GM19395 (cell line): ENCODE data around the gene MUCL1.
A peak's percentile ranks its signal among the peaks of the same experiment; 100 is the strongest.
"Not testable (repeated sequence)": the region's sequence is repeated elsewhere in the genome, so short reads cannot be mapped to it uniquely, and the experiment has no call there.

ENCODE experiments used
- ATAC-seq: cut with Tn5 transposase; IDR thresholded peaks from one replicate; pipeline ENCODE4 v1.9.1; 2021; ENCODE audit warnings: mild to moderate bottlenecking, moderate library complexity; ENCODE audit not compliant: unreplicated experiment

The MUCL1 gene, protein sequence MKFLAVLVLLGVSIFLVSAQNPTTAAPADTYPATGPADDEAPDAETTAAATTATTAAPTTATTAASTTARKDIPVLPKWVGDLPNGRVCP

DNA sequence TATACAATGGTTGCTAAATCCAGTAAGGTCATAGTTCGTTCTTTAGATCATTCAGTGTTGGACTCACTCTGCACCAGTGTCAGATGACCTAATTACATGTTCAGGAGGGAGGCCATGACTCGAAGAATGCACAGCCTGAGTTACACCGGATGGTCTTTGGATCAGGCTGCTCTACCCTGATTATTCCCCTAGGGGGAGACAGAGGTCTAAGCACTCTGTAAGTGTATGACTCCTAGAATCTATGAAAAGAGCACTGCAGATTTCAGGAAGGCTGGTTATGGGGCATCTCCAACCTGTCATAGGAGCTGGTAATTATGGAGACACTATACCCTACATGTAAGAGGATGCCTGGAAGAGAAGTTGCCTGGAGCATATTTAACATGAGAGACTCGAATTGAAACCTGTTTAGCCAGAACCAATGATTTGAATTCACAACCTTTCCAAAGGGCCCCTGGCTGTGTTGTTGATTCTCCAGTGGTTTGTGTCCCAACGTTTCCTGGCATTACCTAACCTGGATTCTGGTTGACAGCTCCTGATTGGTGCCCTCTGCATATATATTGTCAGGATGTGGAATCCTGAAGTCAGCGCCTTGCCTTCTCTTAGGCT is at the start of gene MUCL1:
Gene MUCL1 (plus strand): TSS at position 584 of the 606 bp plus-strand sequence. CDS start 67 bp downstream, outside the sequence.
- peak; percentile 95 for ATAC-seq

DNA sequence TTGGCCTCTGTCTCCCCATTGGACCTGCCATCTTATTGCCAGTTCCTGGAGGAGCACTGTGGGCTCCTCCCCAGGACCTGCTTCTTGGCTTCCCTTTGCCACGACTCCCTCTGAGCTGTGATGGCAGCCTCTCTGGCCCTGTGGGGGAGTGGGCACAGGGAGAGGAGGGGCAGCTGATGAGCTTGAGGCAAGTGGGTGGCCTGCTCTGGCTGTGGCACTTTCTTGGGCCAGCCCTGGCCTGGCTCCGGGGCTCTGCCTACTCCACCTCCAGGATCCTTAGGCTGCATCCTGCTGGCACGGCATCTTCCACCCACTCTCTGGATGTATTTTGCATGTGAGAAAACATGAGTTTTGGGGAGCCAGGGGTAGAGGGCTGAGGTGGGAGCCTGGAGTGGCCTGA is 32.6 kb upstream of the MUCL1 start:
- no peak for ATAC-seq

DNA sequence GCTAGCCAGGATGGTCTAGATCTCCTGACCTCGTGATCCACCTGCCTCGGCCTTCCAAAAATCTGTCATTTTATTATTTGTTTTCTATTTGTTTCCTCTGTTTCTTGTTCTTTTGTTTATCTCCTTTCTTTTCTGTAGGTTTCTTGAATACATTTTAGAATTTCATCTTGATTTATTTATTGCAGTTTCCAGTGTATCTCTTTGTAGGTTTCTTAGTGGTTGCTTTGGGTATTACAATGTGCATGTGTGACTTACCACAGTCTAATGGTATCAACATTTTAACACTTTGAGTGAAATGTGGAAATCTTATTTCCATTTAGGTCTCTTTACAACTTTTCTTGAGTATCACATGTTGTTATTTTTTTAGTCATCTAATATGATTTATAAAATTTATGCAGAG is 29.9 kb upstream of the MUCL1 start:
- ATAC-seq = no peak

DNA sequence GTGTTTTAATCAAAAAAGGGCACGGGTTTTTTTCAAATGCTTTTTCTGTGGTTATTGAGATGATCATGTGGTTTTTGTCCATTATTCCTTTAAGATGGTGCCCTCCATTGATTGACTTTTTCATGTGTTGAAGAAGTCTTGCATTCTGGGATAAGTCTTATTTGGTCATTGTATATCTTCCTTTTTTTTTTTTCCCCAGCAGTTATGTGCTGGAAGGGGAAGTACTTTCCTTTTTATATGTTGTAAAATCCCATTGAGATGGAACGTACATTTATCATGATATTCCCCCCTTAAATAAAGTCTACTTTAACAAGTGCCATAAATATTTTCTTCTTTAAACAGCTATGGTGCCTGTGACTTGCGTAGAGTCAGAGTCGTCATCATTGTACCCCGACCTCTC is 24.8 kb upstream of the MUCL1 start:
- no peak for ATAC-seq

DNA sequence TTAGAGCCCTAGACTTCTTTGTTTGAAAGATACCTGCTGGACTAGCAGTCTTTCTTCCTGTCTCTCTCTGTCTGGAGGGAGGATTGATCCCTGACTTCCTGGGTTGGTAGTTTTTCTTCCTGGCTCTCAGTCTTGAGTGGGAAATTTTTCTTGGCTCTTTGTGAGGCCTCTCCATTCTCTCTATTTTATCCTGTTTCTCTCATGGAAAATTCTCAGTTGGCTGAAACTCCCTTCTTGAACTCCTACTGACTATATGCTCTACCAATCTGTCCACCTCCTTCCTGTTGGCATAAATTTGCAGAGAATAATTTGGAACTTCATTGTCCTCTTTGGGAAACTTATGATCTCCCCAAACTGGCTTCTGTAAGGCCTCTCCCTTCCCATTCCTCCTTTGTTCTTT is 24.1 kb upstream of the MUCL1 start:
- ATAC-seq = no peak

DNA sequence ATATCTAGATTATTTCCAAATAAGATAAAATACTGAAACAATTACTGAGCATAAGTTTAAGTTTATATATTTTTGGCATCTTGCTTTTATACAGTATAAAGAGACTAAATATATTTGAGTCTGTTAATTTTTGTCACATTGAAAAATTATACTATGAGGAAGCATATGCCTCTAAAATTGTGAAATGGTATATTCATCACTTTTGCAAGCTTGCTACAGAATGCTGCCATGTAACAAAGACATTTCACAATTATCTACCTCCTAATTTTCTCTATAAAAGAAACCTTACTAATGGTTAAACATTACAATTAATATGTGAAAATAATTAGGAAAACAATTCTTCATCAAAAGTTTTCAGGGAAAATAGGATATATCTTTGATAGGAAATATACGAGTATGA is 22.7 kb upstream of the MUCL1 start:
- no peak for ATAC-seq

DNA sequence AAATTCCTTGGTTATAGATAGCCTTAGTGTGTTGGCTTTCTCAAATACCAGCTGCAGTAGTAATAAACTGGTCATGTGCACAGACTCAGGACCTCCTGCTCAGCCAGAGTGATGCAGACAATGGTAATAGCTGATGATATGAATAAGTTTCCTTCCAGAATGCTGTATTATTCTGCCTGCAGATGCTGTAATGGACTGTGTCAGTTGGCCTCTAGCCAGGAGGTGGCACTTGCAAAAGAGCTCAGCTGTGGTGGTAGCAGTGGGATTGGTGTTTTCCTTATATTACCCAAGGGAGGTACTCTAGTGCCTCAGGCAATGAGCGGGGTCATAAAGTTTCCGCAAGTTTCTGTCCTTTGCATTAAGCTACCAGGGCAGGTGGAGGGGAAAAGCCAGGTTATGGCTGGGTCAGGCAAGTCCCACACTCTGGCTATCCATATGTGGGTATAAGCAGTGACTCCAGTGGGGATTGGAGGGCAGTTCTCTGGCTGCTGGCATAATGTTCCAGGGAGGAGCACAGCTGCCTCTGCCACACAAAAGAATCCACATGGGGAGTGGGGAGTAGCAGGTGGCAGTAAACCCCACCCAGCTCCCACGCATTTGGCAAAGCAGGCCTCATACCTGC is 14.0 kb upstream of the MUCL1 start:
- ATAC-seq = no peak

DNA sequence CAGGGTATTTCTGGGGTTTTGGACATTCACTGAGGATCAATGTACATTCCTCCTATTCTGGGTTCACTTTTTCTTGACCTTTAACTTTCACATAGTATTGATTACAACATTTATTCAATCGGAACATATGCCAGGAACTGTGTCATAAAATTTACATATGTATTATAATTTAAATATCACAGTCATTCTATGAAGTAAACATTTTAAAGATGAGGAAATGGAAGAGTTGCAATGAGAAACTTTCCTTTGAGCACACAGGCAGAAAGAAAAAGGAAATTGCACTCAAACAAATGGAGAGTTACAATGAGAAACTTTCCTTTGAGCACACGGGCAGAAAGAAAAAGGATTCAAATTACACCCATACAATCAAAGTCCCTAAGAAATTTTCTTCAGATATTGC is 3.1 kb downstream of the MUCL1 start:
- ATAC-seq = no peak

DNA sequence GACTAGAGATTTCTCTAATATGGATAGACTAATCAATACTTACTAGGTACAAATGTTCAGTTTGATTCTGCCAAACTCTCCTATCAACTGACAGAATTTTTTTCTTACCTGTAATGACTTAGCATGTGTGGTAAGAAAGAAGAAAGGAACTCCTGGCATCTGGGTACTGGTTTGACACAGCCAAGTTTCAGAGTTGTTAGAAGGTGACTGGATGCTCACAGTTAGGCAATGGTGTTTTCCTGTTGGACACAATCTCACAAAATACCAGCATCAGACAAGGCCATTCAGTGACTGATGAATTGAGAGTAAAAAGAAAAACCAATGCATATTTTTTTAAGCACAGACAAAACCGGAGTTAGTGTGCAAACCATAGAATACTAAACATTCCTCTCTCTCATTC is 4.2 kb downstream of the MUCL1 start:
- no peak for ATAC-seq

DNA sequence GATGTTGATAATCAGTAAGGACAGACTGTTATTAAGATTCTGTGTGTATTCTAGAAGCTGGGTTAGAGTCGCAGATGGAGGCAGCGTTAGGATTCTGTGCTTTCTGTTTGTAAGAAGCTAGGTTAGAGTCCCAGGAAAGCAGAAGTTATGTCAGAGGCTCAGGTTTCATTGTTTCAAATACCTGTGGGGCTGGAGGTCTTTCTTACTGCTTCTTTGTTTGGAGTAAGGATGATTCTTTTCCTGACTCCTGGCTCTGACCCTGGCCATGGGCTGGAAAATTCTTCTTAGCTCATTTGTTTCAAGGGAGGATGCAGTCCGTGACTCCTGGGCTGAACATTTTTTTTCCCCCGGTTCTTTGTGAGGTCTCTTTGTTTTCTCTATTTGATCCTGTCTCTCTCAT is 5.2 kb downstream of the MUCL1 start:
- ATAC-seq = no peak

DNA sequence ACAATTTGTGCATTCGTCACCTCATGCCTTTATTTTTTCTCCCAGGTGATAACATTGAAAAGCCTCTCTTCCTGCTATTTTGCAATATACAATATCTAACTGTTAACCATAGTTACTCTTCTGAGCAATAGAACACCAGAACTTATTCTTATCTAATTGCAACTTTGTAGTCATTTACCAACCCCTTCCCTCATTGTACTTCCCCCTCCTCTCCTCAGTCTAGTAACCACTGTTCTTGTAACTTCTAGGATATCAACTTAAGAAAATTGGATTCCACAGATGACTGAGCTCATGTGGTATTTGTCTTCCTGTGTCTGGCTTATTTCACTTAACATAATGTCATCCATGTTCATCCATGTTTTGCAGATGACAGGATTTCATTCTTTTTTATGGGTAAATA is 7.6 kb downstream of the MUCL1 start:
- no peak for ATAC-seq

DNA sequence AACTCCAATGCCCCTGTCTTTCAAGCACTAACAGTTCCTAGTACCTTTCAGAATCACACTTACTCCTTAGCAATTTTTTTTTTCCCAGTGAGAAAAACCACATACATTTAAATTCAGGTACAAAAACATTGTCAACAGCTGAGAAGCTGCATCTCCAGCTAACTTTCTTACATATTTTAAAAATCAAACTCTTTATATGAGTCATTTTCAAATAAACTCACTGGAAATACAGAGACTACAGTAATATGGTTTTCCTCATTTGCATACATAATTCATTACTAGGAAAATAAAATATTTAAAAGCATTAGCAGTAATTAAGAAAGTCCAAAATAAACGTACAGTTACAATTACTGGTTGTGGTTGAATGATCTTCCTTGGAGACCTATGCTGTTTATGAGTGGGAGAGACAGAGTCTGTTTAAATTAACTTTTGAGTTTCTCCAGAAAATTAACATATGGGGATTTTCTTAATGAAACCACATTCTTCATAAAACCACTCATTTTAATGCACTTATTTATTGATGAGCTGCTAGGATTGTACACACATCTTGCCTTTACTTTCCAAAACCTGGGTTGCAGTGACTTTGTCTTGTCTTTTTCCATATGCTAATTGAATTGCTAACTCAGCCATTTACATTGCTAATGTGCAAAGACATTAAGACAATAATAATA is 9.8 kb downstream of the MUCL1 start:
- no peak for ATAC-seq

DNA sequence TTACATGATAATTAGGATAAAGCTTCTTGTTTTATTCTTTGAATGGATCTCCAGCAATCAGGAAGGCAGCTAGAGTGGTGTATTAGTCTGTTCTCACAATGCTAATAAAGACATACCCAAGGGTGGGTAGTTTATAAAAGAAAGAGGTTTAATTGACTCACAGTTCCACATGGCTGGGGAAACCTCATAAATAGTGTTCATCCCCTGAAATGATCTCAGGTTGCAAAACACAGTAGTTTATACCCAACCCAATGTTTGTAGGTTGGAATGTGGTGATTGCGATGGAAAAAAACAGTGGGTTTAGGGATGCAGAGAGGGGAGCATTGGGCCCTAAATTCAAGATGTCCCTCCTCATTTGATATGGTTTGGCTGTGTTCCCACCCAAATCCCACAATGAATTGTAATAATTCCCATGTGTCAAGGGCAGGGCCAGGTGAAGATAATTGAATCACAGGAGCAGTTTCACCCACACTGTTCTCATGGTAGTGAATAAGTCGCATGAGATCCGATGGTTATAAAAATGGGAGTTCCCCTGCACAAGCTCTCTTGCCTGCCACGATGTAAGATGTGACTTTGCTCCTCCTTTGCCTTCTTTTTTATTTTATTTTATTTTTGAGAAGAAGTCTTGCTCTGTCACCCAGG is 11.5 kb downstream of the MUCL1 start:
- no peak for ATAC-seq

DNA sequence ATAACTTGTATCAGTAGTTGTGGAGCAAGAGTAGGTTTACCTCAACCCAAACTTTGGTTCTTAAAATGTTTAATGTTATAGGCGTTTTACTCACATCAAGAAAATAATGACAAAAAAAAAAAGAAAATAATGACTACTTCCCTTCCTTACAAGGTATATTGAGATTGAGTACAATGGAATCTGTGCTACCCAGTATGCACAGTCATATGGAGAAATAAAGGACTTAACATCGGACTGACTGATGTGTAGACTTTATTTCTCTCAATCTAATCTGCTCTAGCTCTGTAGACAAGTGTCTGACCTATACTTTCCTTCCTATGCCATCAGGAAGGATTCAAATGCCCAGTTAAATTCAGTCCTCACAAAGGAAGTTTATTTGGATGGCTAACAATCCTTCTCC is 14.4 kb downstream of the MUCL1 start:
- ATAC-seq = no peak

DNA sequence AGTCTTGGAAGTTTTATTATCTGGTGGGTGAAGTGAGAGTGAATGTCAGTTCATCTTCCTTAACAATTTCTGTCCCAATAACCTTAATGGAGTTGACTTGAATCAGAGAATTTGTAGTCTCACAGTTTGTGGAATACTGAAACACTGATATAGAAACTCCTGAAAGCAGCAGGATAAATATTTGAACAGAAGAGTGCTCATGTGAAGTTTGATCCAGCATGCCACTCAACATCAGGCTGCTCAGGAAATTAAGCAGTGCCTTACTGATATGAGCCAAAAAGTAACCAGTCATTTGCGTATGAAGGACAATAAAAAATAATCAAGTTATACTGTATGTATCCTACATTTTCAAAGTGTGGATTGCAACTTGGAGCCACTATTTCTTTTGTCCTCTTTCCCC is 15.7 kb downstream of the MUCL1 start:
- no peak for ATAC-seq

DNA sequence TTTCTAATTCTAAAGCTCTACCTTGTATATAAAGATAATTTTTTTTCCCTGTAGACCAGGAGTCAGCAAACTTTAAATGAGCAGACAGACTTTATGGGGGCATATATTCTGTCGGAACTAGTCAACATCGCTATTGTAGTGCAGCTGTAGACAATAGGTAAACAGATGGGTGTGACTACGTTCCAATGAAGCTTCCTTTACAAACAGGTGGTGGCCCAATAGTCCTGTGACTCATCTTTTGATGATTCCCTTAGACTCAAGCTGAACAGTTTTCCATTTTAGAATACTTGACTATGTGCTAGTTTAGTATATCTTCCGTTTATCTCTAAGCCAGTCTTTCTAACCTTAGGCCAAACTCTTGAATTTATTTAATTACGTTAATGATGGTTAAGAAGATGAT is 16.3 kb downstream of the MUCL1 start:
- ATAC-seq = no peak

DNA sequence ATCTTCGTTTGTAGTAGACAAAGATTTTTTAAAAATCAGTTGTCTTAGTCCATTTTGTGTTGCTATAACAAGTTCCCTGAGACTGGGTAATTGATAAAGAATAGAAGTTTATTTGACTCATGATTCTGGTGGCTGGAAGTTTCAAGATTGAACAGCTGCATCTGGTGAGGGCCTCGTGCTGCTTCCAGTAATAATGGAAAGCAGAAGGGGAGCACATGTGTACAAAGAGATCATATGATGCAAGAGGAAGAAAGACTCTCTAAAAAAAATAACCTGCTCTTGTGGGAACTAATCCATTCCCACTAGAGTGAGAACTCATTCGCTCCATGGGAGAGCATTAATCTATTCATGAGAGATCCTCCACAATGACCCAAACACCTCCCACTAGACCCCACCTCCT is 24.8 kb downstream of the MUCL1 start:
- no peak for ATAC-seq

DNA sequence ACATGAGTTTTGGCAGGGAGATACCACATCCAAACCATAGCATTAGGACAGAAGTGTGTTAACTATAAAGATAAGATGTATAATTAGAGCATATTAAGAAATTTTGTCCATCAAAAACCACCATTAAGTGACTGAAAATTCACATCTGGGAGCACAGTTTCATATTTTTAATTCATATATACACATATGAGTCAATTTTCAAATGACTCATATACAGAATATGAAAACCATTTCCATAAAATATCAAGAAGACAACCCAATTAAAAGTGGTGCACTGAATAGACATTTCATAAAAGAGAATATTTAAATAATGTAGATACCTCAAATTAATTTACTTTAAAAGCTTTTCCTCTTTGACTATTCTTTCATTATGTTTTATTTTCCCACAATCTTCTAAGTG is 25.3 kb downstream of the MUCL1 start:
- ATAC-seq = no peak

DNA sequence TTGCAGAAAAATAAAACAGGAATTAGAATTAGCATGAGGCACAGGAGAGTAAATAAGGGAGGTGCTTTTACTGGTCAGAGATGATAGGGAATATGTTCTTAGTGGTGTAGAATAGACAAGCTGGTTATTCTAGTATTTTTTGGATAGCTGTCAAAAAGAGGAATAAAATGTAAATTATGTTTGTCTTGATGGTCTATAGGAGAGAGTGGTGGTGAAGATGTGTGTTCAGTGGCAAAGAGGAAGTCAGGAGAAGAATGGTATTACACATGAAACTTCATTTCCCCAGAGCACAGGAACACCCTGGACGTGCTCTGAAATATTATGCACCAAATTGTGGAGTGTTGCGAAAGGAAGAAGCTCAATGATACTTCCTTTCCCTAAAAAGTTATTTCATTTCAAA is 27.8 kb downstream of the MUCL1 start:
- ATAC-seq = no peak

DNA sequence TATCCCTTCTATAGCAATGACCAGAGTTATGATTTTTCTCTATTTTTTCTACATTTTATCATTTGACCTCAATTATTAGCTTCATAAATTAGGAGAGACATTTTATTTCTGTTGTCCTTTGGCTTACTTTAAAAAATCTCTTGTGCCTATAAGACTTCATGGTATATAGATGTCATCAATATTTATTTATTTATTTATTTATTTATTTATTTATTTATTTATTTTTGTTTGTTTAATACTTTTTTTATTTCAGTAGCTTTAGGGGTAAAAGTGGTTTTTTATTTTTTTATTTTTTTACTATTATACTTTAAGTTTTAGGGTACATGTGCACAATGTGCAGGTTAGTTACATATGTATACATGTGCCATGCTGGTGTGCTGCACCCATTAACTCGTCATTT is 28.3 kb downstream of the MUCL1 start:
- ATAC-seq = not testable (repeated sequence)

DNA sequence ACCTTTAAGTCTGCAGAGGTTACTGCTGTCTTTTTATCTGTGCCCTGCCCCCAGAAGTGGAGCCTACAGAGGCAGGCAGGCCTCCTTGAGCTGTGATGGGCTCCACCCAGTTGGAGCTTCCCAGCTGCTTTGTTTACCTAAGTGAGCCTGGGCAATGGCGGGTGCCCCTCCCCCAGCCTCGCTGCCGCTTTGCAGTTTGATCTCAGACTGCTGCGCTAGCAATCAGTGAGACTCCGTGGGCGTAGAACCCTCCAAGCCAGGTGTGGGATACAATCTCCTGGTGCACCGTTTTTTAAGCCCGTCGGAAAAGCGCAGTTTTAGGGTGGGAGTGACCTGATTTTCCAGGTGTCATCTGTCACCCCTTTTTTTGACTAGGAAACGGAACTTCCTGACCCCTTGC is 34.1 kb downstream of the MUCL1 start:
- ATAC-seq = not testable (repeated sequence)

DNA sequence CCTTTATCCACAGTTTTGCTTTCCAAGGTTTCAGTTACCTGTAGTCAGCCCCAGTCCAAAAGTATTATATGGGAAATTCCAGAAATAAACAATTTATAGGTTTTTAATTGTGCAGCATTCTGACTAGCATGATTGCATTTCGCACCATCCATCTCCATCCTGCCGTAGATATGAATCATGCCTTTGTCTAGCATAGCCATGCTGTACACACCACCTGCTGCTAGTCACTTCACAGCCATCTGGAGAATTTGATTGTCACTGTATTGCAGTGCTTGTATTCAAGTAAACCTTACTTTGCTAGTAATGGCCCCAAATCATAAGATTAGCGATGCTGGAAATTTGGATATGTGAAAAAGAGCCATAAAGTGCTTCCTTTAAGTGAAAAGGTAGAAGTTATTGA is 36.0 kb downstream of the MUCL1 start:
- no peak for ATAC-seq
